ENCODE measurements around the gene PAK1.

DNA sequence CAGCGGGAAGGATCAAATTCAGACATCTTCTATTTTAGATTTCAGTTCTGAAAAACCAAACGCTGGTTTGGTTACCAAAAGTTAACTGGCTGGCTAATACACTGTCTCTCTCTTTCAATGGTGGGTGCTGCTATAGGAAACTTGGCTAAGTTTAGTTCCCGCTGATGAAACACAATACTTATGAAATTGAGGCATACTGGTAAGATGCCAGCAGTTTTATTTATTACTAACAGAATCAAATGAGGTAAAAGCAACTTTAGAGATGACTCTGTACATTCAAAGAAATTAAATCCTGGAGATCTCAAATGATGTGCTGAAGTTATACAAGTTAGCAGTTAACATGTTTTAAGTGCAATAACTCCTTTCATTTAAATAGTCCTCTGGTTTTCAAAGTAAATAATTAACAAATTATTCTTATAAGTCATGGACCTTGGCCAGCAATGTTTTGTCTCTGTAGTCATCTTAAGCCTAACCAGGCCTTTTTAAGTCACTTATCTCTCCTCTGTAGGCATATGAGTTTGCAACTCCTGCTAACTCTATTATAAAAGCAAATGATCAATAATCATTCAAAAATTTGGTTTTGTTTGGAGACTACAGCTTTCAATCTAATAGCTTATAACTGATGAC lies 54.8 kb downstream of the PAK1 start:
- TF ChIP-seq, protein P1, sequence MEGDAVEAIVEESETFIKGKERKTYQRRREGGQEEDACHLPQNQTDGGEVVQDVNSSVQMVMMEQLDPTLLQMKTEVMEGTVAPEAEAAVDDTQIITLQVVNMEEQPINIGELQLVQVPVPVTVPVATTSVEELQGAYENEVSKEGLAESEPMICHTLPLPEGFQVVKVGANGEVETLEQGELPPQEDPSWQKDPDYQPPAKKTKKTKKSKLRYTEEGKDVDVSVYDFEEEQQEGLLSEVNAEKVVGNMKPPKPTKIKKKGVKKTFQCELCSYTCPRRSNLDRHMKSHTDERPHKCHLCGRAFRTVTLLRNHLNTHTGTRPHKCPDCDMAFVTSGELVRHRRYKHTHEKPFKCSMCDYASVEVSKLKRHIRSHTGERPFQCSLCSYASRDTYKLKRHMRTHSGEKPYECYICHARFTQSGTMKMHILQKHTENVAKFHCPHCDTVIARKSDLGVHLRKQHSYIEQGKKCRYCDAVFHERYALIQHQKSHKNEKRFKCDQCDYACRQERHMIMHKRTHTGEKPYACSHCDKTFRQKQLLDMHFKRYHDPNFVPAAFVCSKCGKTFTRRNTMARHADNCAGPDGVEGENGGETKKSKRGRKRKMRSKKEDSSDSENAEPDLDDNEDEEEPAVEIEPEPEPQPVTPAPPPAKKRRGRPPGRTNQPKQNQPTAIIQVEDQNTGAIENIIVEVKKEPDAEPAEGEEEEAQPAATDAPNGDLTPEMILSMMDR (IDR thresholded peaks at IDR 0.05; ENCODE audit: insufficient read depth, low read length), result no peak
- TF ChIP-seq, protein P2, sequence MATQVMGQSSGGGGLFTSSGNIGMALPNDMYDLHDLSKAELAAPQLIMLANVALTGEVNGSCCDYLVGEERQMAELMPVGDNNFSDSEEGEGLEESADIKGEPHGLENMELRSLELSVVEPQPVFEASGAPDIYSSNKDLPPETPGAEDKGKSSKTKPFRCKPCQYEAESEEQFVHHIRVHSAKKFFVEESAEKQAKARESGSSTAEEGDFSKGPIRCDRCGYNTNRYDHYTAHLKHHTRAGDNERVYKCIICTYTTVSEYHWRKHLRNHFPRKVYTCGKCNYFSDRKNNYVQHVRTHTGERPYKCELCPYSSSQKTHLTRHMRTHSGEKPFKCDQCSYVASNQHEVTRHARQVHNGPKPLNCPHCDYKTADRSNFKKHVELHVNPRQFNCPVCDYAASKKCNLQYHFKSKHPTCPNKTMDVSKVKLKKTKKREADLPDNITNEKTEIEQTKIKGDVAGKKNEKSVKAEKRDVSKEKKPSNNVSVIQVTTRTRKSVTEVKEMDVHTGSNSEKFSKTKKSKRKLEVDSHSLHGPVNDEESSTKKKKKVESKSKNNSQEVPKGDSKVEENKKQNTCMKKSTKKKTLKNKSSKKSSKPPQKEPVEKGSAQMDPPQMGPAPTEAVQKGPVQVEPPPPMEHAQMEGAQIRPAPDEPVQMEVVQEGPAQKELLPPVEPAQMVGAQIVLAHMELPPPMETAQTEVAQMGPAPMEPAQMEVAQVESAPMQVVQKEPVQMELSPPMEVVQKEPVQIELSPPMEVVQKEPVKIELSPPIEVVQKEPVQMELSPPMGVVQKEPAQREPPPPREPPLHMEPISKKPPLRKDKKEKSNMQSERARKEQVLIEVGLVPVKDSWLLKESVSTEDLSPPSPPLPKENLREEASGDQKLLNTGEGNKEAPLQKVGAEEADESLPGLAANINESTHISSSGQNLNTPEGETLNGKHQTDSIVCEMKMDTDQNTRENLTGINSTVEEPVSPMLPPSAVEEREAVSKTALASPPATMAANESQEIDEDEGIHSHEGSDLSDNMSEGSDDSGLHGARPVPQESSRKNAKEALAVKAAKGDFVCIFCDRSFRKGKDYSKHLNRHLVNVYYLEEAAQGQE (IDR thresholded peaks at IDR 0.05; ENCODE audit: insufficient replicate concordance, low read depth), result no peak
- TF ChIP-seq GABPA (IDR thresholded peaks at IDR 0.05; ENCODE audit: low read depth) (no peak), SPI1 (IDR thresholded peaks at IDR 0.05; ENCODE audit: borderline replicate concordance, low read depth) (no peak)
